ENCODE measurements around the gene DAAM1. TPM values are rescaled to one million over a fixed set of nuclear protein-coding genes. Genes with fewer than 3 reads are reported as not detected.

The DAAM1 gene
- total and polyA plus RNA-seq, 10 donors: 8.3 to 76.1 (median 35.2) TPM

DNA sequence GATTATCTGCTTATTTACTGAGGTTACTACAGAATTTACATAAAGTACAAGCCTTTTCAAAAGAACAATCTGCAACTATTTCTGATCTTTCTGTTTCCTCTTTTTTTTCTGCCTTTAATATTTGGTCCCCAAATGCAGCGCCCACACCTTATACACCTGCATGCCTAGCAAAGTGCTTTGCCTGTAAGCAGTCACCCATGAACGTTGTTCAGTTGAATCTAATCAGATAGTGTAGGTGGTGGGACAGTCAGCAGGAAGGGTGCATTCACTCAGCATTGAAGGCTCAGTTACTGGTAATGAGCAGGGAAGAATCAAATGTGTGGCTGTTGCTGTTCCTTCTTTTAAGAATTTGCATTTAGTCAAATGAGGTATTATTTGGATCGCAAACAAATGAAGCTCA is 168.3 kb downstream of the DAAM1 start:
- intact Hi-C loops (cut with DNase I; ENCODE audit: low total_unique reads): no loop called here
- Histone ChIP-seq H3K27me3 (replicated peaks in 1 of 7) (no peaks in the 10 kb centered on the region), H3K9me3 (no peaks in the 10 kb centered on the region), H3K27ac (peak overlapping the region in 4 of 8 donors; percentile 16 to 72 (median 46)), H3K4me3 (peak overlapping the region in 1 of 8 donors; percentile 4), H3K36me3 (peaks cover 0 to 59% (median 6%) of the 10 kb centered on the region in 6 donors), H3K4me1 (peaks cover 0 to 65% (median 37%) of the 10 kb centered on the region in 6 donors)
- peak in 1 of 3 donors; percentile 43 for TF ChIP-seq POLR2AphosphoS5 (IDR thresholded peaks at IDR 0.05)
- TF ChIP-seq, protein P1, sequence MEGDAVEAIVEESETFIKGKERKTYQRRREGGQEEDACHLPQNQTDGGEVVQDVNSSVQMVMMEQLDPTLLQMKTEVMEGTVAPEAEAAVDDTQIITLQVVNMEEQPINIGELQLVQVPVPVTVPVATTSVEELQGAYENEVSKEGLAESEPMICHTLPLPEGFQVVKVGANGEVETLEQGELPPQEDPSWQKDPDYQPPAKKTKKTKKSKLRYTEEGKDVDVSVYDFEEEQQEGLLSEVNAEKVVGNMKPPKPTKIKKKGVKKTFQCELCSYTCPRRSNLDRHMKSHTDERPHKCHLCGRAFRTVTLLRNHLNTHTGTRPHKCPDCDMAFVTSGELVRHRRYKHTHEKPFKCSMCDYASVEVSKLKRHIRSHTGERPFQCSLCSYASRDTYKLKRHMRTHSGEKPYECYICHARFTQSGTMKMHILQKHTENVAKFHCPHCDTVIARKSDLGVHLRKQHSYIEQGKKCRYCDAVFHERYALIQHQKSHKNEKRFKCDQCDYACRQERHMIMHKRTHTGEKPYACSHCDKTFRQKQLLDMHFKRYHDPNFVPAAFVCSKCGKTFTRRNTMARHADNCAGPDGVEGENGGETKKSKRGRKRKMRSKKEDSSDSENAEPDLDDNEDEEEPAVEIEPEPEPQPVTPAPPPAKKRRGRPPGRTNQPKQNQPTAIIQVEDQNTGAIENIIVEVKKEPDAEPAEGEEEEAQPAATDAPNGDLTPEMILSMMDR (IDR thresholded peaks at IDR 0.05 in 8 of 11, conservative IDR thresholded peaks at IDR 0.05 in 3 of 11): no peak
- DNase-seq: no peak
- WGBS, 5 donors: 59 to 80% (median 70%) methylated on average over 3 of the region's 3 CpGs

DNA sequence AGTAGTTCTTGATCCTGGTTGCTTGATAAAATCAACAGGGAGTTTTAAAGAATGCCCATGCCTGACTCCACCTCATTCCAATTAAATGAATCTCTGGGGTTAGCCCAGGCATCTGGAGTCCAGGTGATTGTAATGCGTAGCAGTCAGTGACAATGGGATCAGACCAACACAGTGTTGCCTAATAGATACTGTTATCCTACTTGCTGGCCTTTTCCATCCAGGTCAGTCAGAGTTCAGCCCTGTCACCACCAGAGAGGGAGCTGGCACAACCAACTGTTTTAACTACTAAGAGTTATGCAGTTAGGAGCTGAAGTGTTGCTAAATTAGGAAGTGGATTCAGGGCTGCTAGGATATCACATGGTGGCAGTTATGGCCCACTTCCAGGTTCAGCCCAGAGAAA is 169.6 kb downstream of the DAAM1 start:
- no peak for DNase-seq
- Histone ChIP-seq H3K9me3 (no peaks in the 10 kb centered on the region), H3K4me1 (peaks cover 0 to 68% (median 38%) of the 10 kb centered on the region in 6 donors), H3K36me3 (peaks cover 0 to 46% (median 6%) of the 10 kb centered on the region in 6 donors), H3K27me3 (replicated peaks in 1 of 7) (no peaks in the 10 kb centered on the region), H3K4me3 (no peak overlapping the region), H3K27ac (peak overlapping the region in 5 of 8 donors; percentile 6 to 72 (median 44))
- intact Hi-C loops (cut with DNase I; ENCODE audit: low total_unique reads): no loop called here
- TF ChIP-seq POLR2AphosphoS5 (IDR thresholded peaks at IDR 0.05) (peak in 1 of 3 donors; percentile 11), POLR2A (IDR thresholded peaks at IDR 0.05) (no peak)
- WGBS, 5 donors: 44 to 78% (median 69%) methylated on average over 1 of the region's 1 CpG

DNA sequence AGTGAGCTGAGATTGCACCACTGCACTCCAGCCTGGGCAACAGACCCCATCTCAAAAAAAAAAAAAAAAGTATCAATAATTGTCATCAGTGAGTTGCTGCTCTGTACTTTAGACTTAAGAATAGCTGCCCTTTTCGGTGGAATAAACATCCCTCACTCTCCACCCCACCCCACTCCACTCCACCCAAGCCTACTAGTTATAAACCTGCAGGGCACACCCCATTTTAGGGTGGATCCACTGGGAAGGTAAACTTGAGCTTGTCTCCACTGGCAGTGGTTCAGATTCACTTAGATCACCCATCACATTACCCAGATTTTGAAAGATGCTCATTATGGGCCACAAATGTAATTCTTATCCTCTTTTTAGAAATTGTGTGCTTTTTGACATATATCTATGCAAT is 170.3 kb downstream of the DAAM1 start:
- Histone ChIP-seq H3K4me1 (peaks cover 0 to 68% (median 40%) of the 10 kb centered on the region in 6 donors), H3K36me3 (peaks cover 0 to 43% (median 6%) of the 10 kb centered on the region in 6 donors), H3K27me3 (replicated peaks in 1 of 7) (no peaks in the 10 kb centered on the region), H3K4me3 (no peak overlapping the region), H3K27ac (peak overlapping the region in 4 of 8 donors; percentile 6 to 48 (median 36)), H3K9me3 (no peaks in the 10 kb centered on the region)
- TF ChIP-seq POLR2AphosphoS5 (IDR thresholded peaks at IDR 0.05) (no peak), POLR2A (IDR thresholded peaks at IDR 0.05) (no peak)
- TF ChIP-seq, protein P1 (IDR thresholded peaks at IDR 0.05 in 8 of 11, conservative IDR thresholded peaks at IDR 0.05 in 3 of 11): no peak
- intact Hi-C loops (cut with DNase I; ENCODE audit: low total_unique reads): no loop called here
- WGBS, 5 donors: 82 to 100% (median 88%) methylated on average over 1 of the region's 1 CpG
- DNase-seq: no peak

DNA sequence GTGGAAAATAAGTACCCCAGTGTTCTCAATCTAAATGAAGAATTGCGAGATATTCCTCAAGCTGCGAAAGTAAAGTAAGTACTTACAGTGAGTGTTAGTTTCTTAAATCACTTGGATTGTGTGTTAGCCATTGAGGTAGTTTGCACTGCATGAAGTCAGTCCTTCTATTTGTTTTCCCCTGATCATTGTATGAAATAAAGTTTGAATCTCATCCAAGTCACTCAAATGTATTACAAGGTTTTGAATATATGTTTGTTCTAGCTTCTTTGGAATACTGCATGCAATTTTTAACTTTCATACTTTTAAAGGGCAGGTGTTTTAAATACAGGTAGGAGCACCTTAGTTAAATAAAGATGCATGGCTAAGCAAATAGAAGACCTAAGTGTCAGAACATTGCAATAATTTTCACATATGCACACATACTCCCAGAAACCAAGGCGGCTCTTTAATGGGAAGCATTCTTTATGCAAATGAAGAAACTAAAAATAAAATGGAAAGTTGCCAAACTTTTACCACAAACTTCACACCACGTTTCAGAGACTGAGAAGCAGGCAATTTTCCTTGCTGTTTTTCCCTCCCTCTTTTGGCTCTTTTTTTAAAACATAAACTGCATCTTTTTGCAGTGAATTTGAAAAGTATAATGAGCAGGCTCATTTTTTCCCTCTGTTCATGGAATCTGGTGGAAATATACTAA is 171.1 kb downstream of the DAAM1 start:
- no peak for TF ChIP-seq POLR2AphosphoS5 (IDR thresholded peaks at IDR 0.05)
- TF ChIP-seq POLR2A (IDR thresholded peaks at IDR 0.05): no peak
- TF ChIP-seq, protein P1 (IDR thresholded peaks at IDR 0.05 in 8 of 11, conservative IDR thresholded peaks at IDR 0.05 in 3 of 11): no peak
- H3K36me3 ChIP-seq: peaks cover 0 to 43% (median 8%) of the 10 kb centered on the region in 6 donors
- peak overlapping the region in 3 of 8 donors; percentile 16 to 39 (median 29) for H3K27ac ChIP-seq
- no peaks in the 10 kb centered on the region for H3K9me3 ChIP-seq
- DNase-seq: no peak
- intact Hi-C loops (cut with DNase I; ENCODE audit: low total_unique reads): no loop called here
- H3K4me3 ChIP-seq: no peak overlapping the region
- H3K27me3 ChIP-seq (replicated peaks in 1 of 7): no peaks in the 10 kb centered on the region
- 49 to 54% (median 51%) methylated on average over 4 of the region's 4 CpGs for WGBS, 5 donors
- H3K4me1 ChIP-seq: peaks cover 0 to 68% (median 40%) of the 10 kb centered on the region in 6 donors

Measured in spleen (tissue), 11 donors.